H1 (cell line): ENCODE results near the gene OCRL. TPM values are rescaled to one million over a fixed set of nuclear protein-coding genes. Genes with fewer than 3 reads are reported as not detected.

Experiments used
- CREB1 ChIP-seq: IDR thresholded peaks from 2 replicates; pipeline ENCODE4 v1.6.1; 2012; ENCODE audit warnings: inconsistent platforms
- EZH2 ChIP-seq: fragments of 200-600 bp; sonication (generic); IDR thresholded peaks from 2 replicates; pipeline ENCODE4 v1.7.1; 2012; ENCODE audit warnings: low read depth, mild to moderate bottlenecking, moderate library complexity, low read length, inconsistent platforms; ENCODE audit not compliant: severe bottlenecking
- HDAC2 ChIP-seq, 2 experiments: fragments of 300-600 bp in 1 of 2; sonication (generic) in 1 of 2; IDR thresholded peaks; 2 replicates each; pipeline ENCODE4 v1.6.1; 2011 to 2012; ENCODE audit warnings: low read depth in 2 of 2, low read length in 2 of 2, mild to moderate bottlenecking in 2 of 2, moderate library complexity in 2 of 2, borderline replicate concordance in 1 of 2, inconsistent platforms in 1 of 2
- NANOG ChIP-seq: IDR thresholded peaks from 2 replicates; pipeline ENCODE4 v1.6.1; 2011; ENCODE audit warnings: low read length, low read depth, mild to moderate bottlenecking, inconsistent platforms; ENCODE audit not compliant: insufficient read depth, poor library complexity, severe bottlenecking
- SRF ChIP-seq: IDR thresholded peaks from 2 replicates; pipeline ENCODE4 v1.6.1; 2011; ENCODE audit warnings: mild to moderate bottlenecking, low read depth, low read length, moderate library complexity
- TAF1 ChIP-seq: IDR thresholded peaks from 2 replicates; pipeline ENCODE4 v1.6.1; 2011; ENCODE audit warnings: mild to moderate bottlenecking, low read depth, low read length
- polyA plus RNA-seq, 7 experiments: library from polyadenylated mRNA; depleted of rRNA in 3 of 7; stranded (reverse) in 5 of 7; unstranded in 2 of 7; fragments of >200 nt in 5 of 7; fragments of 200-250 nt in 2 of 7; gene quantifications; 1 replicate in 5 of 7; 2 replicates in 1 of 7; 4 replicates in 1 of 7; pipeline versions ENCODE4 v1.2.1 to v1.2.3, GENCODE V29; 2011 to 2013; ENCODE audit warnings: missing spikeins in 2 of 7, mixed read lengths in 2 of 7
- total RNA-seq: library from RNA; stranded (reverse); fragmentation: NEBNext Ultra II Directional; extraction: Animal tissue kit (Norgen Biotek cat#: 25700); gene quantifications from 2 replicates; pipeline ENCODE4 v1.2.1, GENCODE V29; 2021

OCRL gene
- total and polyA plus RNA-seq, 2 of the 8 experiments (the other 6 are each of a cell fraction or from before 2014, with no cell fraction given): 12.7 to 15.1 TPM

DNA sequence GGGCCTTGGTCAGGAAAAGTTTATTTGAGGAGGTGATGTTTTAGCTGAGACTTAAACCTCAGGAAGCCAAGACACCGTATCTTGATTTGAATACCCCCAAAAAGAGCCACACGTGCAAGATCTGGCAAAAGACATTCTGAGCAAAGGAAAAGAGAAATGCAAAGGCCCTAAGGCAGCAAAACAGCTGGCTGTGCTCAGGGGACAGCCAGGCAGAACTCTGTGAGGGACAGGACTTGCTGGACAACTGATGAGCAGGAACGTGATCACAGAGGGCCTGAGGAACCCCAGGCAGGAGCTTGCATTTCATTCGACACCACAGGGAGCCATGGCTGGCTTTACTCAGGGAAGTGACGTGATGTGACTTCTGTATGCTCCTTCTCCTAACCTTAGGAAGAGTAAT is 56.0 kb downstream of the OCRL start (continued):
- TF ChIP-seq EZH2: no peak
- TF ChIP-seq SRF: no peak
- no peak for TF ChIP-seq TAF1
- no peak for TF ChIP-seq HDAC2 (IDR thresholded peaks at IDR 0.05; ENCODE audit: borderline replicate concordance in 1 of 2, low read depth in 2 of 2, low read length in 2 of 2)
- TF ChIP-seq CREB1: no peak
- no peak for TF ChIP-seq NANOG
